Testis (tissue), 3 donors: ENCODE data around the gene LDLRAD4. TPM values are rescaled to one million over a fixed set of nuclear protein-coding genes. Genes with fewer than 3 reads are reported as not detected.

ENCODE experiments used
- DNase-seq: peaks from one replicate; pipeline ENCODE4 v3.0.0-alpha.2; 2019
- H3K27ac ChIP-seq, 2 donors: fragments of 200-600 bp; sonication (generic); one replicate each; pipeline ENCODE4 v1.5.1; 2019
- H3K27me3 ChIP-seq: fragments of 200-600 bp; sonication (generic); one replicate; pipeline ENCODE4 v1.5.1; 2019
- H3K36me3 ChIP-seq: fragments of 200-600 bp; sonication (generic); one replicate; pipeline ENCODE4 v1.5.1; 2017; ENCODE audit warnings: low read depth; ENCODE audit errors: missing control alignments
- H3K4me1 ChIP-seq: fragments of 200-600 bp; sonication (generic); one replicate; pipeline ENCODE4 v1.5.1; 2019
- H3K4me3 ChIP-seq, 2 donors: fragments of 200-600 bp; sonication (generic); one replicate each; pipeline ENCODE4 v1.5.1; 2017 to 2019
- H3K9me3 ChIP-seq: fragments of 200-600 bp; sonication (generic); one replicate; pipeline ENCODE4 v1.5.1; 2017
- POLR2A ChIP-seq: fragments of 450-650 bp; IDR thresholded peaks from one replicate; pipeline ENCODE4 v1.6.1; 2017; ENCODE audit warnings: antibody characterized with exemption, mild to moderate bottlenecking, moderate library complexity
- WGBS, 2 donors: methylation state at CpG; one replicate each; pipeline ENCODE4 v1.1.5; 2018; 5-methylcytosine and 5-hydroxymethylcytosine counted together
- intact Hi-C: fragments of 100-400 bp; cut with DNase I; formaldehyde crosslinking; loops from one replicate; pipeline ENCODE4 v1.15.1; 2023; ENCODE audit warnings: low total_unique reads
- polyA plus RNA-seq: library from polyadenylated mRNA; stranded (reverse); fragments of 350-450 nt; fragmentation: Illumina TruSeq; extraction: RNeasy Lipid Tissue Mini Kit (QIAGEN cat#74804); gene quantifications from one replicate; pipeline ENCODE4 v1.2.3, GENCODE V29; 2014; ENCODE audit warnings: low read depth, low replicate concordance; ENCODE audit not compliant: insufficient read depth
- total RNA-seq, 2 donors: library from RNA; depleted of rRNA; stranded (reverse); fragments of >200 nt; gene quantifications; one replicate each; pipeline ENCODE4 v1.2.3, GENCODE V29; 2016
- TF ChIP-seq, protein P1 (sequence below), 3 experiments: fragments of 450-650 bp in 2 of 3; fragments of 200-600 bp in 1 of 3; sonication (generic) in 1 of 3; IDR thresholded peaks; one replicate each; pipeline ENCODE4 v1.5.1; 2016 to 2019; ENCODE audit warnings: antibody characterized with exemption in 3 of 3, mild to moderate bottlenecking in 2 of 3, moderate library complexity in 1 of 3

LDLRAD4 gene
- total and polyA plus RNA-seq, 3 donors from 2014 or later, result 22.0 to 42.2 (median 25.9) TPM

DNA sequence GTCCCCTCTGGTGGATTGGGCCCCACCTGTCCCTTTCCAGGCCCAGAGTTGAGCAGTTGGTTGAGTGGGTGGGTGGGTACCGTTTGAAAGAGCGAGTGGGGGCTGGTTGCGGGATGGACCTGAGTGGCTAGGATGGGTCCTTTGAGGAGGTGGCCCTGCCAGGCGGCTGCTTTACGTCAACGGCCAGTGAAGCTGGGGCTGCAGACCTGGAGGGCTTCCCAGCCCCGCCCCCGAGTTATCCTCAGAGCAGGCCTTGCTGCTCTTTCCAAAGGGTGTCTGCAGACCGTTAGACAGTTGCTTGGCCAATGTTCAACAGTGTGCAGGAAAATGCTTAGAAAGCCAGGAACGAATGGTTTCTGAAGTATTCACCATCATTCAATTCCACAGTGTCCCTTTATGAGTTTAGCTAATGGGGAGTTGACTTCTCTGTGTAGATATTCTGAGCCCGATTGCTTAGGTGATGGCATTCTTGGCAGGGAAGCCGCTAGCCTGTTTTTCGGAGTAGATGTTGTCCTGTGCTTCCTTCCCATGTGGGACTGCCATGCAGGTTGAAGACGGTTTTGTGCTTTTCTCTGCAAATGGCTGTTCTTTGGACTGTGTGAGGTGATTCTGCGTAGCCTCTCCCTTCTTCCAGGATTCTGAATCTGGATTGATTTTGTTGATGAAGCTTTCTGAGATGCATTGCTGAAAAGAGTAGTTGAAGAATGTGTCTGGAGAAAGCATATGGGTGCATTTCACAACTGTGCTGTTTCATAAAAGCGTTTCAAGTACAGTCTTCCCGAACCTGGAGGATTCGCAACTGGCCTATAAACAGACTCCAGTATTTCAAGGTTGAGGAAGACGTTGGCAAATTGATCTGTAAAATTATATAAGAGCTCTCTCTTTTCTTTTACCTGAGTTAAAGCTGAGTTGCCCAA is 45.8 kb downstream of the LDLRAD4 start:
- WGBS, 2 donors, result 71 to 76% methylated on average over 19 of the region's 19 CpGs
- Histone ChIP-seq H3K9me3 (no peaks in the 10 kb centered on the region), H3K27ac (no peak overlapping the region), H3K27me3 (no peaks in the 10 kb centered on the region), H3K36me3 (no peaks in the 10 kb centered on the region), H3K4me1 (peaks cover 54% of the 10 kb centered on the region), H3K4me3 (no peak overlapping the region)
- TF ChIP-seq POLR2A, result no peak
- TF ChIP-seq, protein P1, sequence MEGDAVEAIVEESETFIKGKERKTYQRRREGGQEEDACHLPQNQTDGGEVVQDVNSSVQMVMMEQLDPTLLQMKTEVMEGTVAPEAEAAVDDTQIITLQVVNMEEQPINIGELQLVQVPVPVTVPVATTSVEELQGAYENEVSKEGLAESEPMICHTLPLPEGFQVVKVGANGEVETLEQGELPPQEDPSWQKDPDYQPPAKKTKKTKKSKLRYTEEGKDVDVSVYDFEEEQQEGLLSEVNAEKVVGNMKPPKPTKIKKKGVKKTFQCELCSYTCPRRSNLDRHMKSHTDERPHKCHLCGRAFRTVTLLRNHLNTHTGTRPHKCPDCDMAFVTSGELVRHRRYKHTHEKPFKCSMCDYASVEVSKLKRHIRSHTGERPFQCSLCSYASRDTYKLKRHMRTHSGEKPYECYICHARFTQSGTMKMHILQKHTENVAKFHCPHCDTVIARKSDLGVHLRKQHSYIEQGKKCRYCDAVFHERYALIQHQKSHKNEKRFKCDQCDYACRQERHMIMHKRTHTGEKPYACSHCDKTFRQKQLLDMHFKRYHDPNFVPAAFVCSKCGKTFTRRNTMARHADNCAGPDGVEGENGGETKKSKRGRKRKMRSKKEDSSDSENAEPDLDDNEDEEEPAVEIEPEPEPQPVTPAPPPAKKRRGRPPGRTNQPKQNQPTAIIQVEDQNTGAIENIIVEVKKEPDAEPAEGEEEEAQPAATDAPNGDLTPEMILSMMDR (IDR thresholded peaks at IDR 0.05), result no peak
- intact Hi-C loops, result no loop called here
- DNase-seq, result no peak

DNA sequence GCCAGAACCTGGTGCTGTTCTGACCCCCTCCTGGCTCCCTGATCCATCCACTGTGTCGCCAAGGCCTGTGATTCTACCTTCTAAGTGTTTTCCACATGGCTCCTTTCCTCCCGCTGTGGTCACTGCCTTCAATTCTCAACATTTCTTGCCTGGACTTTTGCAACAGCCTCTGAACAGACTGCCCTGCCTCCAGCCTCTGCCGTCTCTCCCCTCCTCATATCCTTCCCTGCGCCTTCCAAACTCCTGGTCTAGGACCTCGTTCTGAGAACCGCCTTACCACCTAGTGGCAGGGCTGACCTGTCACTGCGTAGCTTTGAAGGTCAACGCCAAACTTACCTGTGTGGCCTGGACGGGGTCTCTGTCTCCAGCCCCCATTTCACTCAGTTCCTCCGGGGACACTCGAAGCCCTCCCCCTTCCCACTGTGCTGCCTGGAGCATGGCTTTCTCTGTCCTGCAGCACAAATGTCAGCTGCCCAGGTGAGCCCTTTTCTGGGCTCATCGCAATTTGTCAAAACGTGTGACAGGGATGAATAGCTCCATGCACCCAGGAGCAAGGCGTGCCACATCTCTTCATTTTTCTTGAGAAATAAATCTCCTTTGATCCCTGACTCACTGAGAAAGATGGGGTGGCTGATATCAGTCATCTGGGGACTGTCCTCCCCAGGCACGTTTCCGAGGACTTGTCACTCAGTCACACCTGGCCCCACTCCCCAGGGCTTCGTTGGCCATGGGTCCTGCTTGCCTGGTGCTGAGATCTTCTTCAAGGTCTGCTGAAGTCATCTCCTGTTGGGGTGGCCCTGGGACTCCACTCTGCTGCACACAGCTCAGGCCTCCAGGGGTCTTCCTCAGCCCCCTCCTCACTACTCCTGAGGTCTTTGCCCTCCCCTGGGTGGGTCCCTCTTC is 46.7 kb downstream of the LDLRAD4 start:
- no peak overlapping the region for H3K27ac ChIP-seq
- no peaks in the 10 kb centered on the region for H3K27me3 ChIP-seq
- intact Hi-C loops, result no loop called here
- 93 to 95% methylated on average over 17 of the region's 17 CpGs for WGBS, 2 donors
- TF ChIP-seq, protein P1 (IDR thresholded peaks at IDR 0.05), result no peak
- no peak for TF ChIP-seq POLR2A
- no peak for DNase-seq
- H3K36me3 ChIP-seq, result no peaks in the 10 kb centered on the region
- peaks cover 53% of the 10 kb centered on the region for H3K4me1 ChIP-seq
- no peaks in the 10 kb centered on the region for H3K9me3 ChIP-seq
- H3K4me3 ChIP-seq, result no peak overlapping the region

DNA sequence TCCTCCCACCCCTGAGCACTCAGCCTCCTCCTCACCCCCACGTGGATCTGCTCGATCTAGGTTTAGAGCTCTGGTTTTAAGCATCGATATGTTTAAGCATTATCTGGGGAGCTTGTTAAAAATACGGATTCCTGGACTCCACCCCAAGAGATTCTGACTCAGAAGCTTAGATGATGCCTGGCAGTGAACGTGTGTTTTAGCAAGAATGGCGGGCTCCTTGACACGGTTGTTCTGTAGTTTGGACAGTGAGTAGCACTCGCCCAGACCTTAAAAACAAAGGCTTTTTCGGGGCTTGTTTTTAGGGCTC is 47.3 kb downstream of the LDLRAD4 start:
- intact Hi-C loops, result no loop called here
- peak overlapping the region in 1 of 2 donors; percentile 53 for H3K27ac ChIP-seq
- no peaks in the 10 kb centered on the region for H3K9me3 ChIP-seq
- H3K4me3 ChIP-seq, result no peak overlapping the region
- H3K27me3 ChIP-seq, result no peaks in the 10 kb centered on the region
- WGBS, 2 donors, result 81 to 87% methylated on average over 4 to 9 of the region's 9 CpGs
- TF ChIP-seq POLR2A, result no peak
- TF ChIP-seq, protein P1 (IDR thresholded peaks at IDR 0.05), result no peak
- peaks cover 47% of the 10 kb centered on the region for H3K4me1 ChIP-seq
- no peak for DNase-seq
- H3K36me3 ChIP-seq, result no peaks in the 10 kb centered on the region

DNA sequence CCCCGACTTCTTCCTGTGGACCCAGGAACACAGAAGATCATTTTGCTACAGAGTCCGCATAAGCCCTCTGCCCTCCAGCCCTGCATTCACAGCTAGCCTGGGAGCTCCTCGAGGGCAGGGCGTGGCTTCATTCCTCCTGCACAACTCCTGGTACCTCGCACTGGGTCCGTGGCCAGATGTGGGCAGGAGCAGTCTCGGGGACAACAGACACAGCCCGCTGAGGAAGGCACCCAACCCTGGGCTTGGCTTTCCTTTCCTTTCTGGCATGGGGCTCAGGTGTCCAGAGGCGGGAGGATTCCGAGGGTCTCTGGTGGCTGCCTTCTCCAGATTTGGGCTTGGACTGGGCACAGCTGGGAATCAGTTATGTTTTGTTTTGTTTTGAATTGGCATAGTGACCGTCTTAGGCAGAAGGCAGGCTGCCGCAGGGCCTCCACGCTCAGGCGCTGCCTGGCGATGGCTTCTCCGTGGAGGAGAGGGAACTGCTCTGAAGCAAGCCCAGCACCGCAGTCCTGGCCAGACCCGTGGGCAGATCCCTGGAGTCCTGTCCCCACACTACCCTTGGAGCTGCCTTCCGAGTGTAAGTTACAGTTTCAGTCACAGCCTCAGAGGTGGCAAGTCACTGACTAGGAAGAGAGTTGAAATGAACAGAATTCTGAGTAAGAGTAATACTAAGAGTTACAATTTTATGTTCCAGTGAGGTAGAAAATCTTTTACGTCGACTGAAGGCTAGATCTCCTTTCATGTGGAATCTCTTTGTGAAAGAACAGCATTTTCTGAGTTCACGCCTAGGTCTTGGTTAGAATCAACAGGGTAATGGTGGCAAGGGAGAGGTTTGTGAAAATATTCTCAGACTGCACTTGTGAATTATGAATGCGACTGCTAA is 47.9 kb downstream of the LDLRAD4 start:
- Histone ChIP-seq H3K27ac (peak overlapping the region in 1 of 2 donors; percentile 53), H3K27me3 (no peaks in the 10 kb centered on the region), H3K4me1 (peaks cover 42% of the 10 kb centered on the region), H3K36me3 (no peaks in the 10 kb centered on the region), H3K9me3 (no peaks in the 10 kb centered on the region), H3K4me3 (no peak overlapping the region)
- no peak for DNase-seq
- no peak for TF ChIP-seq POLR2A
- TF ChIP-seq, protein P1 (IDR thresholded peaks at IDR 0.05), result no peak
- intact Hi-C loops, result no loop called here
- 63 to 64% methylated on average over 9 to 23 of the region's 23 CpGs for WGBS, 2 donors
